GM19351 (cell line): ENCODE results near the gene TLL1.
A peak's percentile ranks its signal among the peaks of the same experiment; 100 is the strongest.

Experiments
- ATAC-seq: cut with Tn5 transposase; IDR thresholded peaks from one replicate; pipeline ENCODE4 v1.9.1; 2021; ENCODE audit warnings: mild to moderate bottlenecking, moderate library complexity; ENCODE audit not compliant: unreplicated experiment

Gene TLL1

DNA sequence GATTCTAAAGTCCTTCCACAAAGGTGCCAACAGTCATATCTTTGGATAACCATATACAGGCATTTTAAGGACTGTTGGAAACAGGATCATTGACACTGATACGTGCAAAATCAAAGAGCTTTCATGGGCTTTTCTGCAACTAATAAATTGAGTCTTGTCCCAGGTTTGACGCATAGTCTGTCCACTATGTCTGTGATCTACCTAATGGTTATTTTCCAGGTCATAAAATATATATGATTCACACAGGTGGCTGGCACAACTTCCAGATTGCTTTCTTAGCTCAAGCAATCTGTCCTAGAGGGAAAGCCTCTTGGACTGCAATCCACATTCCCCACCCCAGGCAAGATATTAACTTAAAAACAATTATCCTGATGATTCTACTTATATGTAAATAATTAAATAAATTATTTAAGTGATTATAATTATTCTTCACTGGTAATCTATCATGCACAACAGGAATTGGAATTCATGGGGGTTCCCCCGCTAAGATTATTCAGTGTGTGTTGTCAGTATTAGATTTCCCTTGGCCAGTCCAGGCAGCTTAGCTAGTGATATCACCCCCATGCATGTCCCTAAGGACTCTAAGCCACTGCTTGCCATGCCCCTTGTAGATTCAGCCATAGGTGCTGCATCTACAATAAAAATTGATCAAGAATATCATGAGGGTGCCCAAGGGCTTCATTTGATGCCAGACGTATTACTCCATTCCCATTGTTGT is 97.8 kb downstream of the TLL1 start:
- no peak for ATAC-seq

DNA sequence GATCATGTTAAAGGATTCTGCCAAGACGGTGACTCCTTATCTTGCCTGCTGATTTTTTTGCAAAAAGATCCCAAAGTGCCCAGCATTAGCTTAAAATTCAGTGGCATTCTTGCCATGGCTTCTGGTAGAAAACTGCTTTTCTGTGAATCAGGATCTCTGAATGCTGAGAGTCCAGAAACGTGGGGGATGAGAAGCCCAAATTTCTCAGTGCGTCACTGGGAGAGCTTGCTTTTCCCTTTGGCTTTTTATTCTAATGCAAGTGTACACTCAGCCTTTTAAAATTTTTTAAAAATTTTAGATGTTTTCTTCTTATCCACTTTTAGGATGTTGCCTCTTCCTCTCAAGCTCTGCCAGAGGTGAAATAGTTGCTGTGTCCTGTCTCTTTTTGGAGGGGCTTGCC is 98.4 kb downstream of the TLL1 start:
- ATAC-seq: no peak

DNA sequence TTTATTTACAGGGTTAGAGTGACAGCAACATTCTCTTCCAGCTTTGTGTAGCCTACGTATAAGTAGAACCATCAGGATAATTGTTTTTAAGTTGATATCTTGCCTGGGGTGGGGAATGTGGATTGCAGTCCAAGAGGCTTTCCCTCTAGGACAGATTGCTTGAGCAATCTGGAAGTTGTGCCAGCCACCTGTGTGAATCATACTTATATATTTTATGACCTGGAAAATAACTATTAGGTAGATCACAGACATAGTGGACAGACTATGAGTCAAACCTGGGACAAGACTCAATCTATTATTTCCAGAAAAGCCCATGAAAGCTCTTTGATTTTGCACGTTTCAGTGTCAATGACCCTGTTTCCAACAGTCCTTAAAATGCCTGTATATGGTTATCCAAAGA is 98.9 kb downstream of the TLL1 start:
- ATAC-seq: no peak

DNA sequence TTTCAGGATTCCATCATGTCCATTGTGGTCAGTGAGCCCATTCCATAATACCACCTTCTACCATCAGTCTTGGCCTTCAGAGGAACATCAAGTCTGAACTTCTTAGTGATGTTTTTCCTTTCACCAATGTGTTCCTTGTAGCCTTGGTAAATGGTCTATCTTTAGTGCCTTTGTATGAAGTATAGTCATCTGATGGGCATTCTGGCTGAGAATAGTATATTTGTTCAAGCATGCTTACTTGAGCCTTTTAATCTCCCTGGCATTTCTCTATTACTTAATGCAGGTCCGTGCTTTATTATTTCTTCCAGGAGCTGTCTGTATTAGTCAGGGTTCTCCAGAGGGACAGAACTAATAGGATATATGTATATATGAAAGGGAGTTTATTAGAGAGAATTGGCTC is 99.7 kb downstream of the TLL1 start:
- ATAC-seq: no peak

DNA sequence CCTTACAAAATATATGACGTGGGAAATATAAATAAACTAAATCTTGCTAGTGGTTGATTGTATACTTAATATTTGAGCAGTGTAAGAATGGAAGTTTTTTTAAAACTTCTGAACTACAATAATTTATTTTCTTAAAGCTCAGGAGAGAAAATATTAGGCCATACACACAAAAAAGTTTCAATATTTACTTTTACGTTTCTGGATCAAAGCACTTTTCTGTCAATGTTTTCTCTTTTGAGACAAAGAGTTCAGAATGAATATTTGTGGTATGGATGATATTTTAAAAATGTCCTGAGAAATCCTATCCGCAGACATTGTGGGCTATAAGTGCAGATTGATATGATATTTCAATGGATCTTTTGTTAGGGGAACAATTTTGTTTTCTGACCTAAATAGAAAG is 109.9 kb downstream of the TLL1 start:
- ATAC-seq: no peak

DNA sequence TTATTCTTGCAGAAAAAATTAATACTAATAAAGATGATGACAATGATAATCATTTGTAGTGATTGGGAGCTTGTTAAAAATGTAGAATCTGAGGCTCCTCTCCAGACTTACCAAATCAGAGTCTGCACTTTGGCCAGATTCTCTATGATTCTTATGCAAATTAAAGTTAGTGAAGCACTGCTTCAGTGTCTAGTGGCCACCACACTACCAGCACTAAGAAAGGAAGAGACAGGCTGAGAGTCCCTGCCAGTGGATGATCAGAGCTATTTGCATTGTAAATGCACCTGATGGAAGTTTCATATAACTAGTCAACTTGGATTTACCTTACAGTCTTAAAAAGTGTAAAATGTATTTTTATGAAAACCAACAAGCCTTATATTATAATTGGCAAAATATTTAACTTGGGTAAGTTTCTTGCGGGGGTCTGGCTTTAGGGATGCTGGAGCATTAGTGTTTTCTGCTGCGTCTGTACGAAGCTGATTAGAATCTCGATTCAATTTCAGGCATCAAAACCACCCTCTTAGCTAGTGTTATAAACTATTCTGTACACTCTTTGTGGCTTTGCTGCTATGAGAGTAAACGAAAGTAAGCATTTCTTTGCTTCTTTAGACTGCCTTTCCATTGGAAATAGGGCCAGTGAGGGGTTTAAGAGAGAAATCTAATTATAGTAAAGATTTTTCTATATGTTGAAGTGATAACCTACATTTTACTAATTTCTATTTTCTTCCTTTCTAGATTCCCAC is 114.1 kb downstream of the TLL1 start:
- ATAC-seq: peak; percentile 50

DNA sequence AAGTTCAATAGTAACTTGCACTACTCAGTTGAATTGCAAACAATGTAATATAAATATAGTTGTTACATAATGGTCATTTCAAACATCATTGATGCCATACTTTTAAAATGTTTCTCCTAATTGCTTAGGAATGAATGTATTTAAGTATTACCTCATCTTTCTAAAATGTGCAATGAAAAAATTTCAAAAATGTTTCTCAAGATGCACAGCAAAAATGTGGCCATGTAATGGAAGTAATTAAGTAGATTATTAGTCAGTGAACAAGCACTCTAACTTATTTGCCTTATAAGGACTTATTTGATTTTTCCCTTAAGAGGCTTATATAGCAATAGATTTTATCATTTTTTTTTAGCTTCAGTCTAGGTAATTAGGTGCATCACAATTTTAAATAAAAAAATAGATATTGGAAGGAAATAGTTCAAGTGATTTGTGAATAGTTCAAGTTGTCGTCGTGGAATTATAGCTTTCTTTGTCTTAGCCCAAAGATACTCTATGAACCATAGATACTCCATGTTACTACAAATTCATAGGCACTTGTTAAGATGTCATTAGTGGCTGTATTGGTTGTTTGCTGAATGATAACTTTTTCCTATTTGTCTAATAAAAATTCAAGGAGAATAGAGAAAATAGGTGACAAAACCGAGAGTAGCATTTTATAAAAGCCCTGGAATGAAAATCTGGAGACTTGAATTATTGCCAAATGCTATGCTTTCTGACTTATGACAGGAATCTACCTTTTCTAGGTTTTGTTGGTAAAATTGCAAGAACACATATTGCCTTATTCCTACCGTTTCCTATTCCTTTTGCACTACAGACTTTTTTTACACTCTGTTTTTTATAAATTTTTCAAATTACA is 118.5 kb downstream of the TLL1 start:
- no peak for ATAC-seq

DNA sequence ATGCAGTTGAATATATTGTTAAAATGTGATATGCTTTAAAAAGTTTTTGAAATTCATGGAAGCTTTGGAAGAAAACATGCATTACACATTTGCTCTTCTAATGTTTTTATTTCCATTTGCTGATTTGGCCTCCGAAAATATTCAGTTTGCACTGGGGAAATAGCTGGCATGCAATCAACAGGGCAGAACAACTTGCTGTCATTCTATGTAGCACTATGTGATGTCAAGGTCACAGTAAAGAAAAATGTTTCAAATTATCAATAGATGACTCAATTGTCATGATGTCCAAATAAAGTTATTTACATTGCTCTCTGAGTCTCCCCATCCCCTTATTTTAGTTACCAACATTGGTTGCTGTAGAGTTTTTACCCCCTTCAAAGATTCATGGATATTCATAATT is 119.2 kb downstream of the TLL1 start:
- ATAC-seq: no peak

DNA sequence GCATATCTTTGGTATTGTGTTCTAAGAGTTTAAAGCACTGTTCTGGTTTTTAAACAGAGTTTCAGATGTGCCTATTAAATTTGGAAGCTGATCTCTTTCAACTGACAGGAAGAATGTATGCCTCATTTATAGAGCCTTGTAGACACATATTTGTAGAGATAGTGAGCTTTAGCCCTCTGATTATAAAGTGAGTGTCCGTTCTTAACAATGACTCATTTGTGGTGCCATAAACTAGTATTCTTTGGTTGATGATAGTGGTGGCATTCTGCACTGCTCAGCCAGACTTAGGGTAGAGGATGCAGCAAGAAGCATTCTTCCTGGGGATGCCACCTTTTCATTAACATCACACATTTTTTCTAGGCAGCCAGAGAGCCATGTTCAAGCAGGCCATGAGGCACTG is 121.7 kb downstream of the TLL1 start:
- no peak for ATAC-seq

DNA sequence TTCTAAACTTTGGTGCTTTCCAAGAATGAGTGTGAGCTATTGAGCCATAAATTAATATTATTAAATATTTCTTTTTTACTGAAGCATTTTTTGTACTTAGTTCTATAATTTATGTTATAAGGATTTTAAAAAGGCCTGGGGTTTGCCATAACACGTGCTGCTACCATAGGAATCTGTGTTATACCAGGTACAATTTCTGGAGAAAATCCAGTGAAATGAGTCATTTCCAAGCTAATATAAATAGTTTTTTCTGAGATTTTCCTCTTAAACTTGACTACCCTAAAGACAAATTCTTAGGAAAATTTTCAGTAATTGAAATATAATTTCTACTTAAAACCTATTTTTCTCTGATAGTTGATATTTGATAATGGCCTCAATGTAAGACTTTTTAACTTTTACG is 130.8 kb downstream of the TLL1 start:
- ATAC-seq: no peak

DNA sequence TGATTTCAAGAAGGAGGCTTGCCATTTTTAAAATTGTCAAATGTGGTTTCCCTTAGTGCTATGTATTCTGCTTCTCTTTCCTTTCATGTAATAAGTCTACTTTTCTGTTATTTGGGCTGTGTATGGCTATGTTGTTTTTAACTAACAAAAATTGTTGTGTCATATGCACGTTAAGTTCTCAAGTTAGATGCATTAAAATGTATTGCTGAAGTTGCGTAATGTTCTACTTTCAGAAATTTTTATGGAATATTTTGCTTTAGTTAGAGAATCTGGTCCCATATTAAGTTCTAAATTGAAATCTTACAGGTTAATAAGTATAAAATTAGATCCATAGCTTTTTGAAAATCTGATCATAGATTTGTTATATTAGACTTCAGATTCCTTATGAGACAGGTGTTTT is 133.2 kb downstream of the TLL1 start:
- no peak for ATAC-seq

DNA sequence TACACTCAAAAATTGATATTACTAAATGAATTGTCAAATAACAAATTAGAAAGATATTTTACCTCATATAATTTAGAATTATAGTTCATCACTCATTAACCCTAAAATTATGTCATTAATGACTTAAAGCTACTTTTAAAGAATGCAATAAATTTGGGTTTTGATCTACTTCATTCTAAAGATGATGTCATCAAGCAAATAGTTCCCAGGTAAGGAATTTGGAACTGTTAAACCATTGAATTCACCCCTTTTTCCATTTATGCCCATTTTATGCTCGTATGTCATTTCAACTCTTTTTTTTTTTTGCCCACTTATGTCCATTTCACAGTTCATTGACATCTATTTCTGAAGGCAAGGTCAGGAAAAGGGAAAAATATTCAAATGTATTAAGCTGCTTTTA is 135.5 kb downstream of the TLL1 start:
- ATAC-seq: no peak

DNA sequence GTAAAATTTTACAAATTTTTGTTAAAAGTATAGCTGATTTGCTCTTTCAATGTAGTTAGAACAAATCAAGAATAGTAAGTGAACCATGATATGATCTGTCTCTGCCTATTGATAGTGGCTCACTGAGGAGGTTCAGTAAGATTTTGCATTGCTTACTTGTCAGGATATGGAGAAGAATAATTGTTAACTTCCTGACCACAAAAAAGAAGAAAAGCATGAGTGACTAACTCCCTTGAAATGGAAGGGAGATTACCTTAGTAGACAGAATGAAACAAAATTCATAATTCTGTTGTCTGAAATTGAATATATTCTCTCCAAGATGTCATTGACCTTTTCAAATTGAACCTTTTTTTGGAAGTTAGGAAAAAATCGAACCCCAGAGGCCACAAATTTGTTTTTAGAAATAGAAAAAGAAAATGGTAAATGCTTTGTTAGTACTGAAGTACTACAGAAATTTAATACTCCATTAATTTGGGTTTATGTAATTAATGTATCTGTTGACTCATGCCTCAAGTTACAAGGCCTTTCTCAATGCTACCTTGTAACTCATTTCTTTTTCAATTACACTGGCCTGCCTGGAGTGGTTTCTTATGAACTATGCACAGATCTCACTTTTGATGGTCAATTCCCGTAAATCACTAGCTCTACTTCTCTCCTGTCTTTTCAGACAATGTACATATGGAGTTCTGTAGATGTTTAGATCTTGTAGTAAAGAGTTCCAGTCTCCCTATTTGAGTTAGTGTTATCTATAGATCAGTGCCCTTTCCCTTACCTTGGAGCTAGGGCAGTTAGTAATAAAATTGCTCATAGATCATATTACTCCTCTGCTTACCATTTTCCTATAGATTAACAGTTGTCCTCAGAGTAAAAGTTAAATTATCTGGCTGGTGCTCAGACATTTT is 139.3 kb downstream of the TLL1 start:
- no peak for ATAC-seq

DNA sequence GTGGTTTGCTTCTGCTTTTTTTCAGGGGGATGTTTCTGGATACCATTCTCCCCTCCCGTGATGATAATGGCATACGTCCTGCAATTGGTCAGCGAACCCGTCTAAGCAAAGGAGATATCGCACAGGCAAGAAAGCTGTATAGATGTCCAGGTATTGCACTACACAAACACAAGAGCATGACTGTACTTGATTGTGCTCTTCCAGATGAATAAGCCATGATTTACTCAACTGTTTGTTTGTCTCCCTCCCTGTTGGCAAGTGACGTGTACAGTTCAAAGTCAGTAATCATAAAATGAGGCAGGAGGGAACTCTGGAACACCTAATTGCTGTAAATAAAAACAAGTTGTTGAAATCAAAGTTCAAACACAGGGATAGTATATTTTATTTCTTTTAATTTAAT is 141.4 kb downstream of the TLL1 start:
- no peak for ATAC-seq

DNA sequence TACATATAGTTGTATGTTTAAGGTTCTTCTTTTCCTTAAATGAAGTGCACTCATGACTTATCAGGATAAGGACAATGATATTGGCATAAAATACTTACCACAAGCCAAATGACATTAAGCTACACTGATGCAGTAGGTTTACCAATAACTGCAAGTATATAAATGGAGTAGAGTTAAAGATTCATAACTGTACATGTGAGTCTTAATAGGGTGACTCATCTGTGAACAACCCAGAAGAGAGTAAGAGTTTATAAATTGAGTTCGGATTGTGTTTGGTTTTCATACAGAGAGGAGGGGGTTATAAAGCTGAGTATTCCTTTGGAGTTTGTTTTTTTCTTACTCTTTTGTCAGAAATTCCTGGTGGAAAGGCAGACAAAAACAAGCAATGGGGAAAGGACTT is 144.8 kb downstream of the TLL1 start:
- no peak for ATAC-seq

DNA sequence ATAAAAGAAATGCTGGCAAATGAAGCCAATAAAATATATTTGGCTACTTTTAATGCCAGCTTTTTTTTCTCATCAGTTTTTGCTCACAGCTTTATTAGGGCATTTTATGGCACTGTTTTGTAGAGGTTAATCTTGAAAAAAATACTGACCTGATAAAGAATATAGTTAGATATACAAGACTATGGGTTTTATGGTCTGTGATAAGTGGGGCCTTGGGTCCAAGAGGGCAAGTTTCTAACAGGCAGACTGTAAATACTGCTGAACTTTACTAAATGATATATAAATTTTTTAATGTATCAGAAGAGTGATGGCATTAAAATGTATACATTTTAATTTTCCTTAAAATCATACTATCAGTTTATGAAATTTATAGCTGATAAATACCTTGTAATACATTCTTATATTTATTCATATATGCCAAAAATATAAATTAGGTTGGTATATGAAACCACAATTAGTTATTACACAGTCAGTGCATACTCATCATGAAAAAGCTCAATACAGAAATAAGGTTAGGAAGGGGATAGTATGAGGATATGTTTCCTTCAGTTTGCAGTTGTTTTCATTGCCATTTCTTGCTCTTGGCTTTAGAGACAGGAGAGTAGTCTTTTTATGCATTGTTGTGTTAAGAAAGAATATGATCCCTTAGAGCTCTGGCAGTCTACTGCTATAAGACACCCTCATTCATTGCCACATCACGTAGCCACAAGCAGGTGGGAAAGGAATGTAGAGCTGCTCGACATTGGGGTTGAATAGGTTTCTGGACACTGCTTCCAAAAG is 146.6 kb downstream of the TLL1 start:
- no peak for ATAC-seq

DNA sequence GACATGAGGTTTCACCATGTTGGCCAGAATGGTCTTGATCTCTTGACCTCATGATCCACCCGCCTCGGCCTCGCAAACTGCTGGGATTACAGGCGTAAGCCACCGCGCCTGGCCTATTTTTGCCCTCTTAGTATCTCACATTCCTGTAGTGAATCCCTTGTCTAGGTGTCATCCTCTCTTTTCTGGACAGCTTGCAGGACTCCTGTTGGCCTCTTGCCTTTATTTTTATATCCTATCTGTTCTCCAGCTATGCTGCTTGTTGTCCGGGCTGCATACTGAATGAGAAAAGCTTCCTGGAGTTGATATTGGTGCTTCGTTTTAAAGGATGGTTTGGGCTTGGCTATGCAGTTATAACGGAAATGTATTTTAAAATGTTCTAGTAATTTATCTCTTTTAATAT is 148.6 kb downstream of the TLL1 start:
- ATAC-seq: no peak

DNA sequence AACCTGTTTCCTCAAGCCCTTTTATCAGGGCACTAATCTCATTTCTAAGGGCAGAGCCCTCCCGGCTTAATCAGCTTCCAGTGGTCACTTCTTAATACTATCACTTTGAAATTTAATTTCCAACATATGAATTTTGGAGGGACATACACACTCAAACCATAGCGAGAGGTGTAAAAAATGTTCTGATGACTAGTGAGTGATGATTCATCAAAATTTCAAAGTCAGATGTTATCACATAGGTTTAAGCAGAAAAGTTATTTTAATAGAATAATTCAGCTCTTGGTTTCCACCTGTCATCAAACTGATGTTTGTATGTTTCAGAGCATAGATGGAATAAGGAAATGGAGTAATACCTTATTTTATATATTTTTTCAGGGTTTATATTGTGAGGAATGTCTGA is 161.9 kb downstream of the TLL1 start:
- ATAC-seq: no peak

DNA sequence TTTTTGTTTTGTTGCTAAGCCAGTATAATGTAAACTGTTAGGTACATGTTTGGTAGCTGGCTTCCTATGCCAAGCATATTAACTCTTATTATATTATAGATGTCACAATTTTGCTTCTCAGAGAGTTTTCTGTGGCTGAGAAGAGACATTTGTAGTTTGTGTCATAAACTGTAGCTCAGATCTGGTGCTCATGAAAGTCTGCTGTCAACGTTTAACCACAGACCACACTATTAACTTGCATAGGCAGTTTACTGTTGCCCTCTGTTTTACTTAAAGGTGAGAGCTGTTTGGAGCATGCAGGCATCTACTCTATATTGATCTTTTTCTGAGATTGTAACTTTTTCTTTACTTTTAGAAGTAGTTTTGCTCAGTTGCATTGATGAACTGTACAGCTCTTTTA is 166.8 kb downstream of the TLL1 start:
- no peak for ATAC-seq

DNA sequence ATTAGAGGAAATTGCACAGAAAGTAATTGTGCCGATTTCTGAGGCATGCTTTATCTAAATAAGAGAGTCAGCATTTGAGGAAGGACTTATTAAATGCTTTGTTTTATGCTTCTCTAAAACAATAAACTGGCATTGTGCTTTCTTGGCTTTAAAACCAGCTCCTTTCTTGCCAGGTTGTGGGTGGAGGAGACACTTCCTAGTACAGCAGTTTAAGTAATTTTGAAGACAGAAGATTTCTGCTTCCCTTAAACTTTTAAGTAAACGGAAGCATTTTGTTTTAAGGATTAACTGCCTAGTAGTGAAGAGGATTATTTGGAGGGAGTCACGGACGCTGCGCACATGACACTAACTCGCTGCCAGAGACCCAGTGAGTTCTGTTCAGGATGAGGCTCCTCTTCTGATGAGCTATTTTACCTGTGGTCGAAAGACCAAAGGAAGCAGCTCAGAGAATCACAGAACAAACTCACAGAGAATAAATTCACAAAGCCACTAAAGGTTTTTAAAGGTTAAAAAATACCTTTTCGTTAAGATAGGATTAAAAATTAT is 169.5 kb downstream of the TLL1 start:
- no peak for ATAC-seq
